Liver (tissue), 9 donors: ENCODE results near the gene PDE4D. TPM values are rescaled to one million over a fixed set of nuclear protein-coding genes. Genes with fewer than 3 reads are reported as not detected.
A peak's percentile ranks its signal among the peaks of the same experiment; 100 is the strongest.

ENCODE experiments used
- DNase-seq: peaks from one replicate; pipeline ENCODE4 v3.0.0-alpha.2; 2017; ENCODE audit warnings: low spot score
- H3K27ac ChIP-seq, 2 donors: one replicate each; pipeline ENCODE4 v1.7.0; 2013; ENCODE audit warnings: inconsistent platforms in 2 of 2, low read length in 2 of 2, control low read depth in 1 of 2, low read depth in 1 of 2, mild to moderate bottlenecking in 1 of 2
- H3K27me3 ChIP-seq, 4 donors: one replicate each; pipeline versions ENCODE4 v1.6.1 to v1.7.0; 2013; ENCODE audit warnings: low read length in 3 of 4, inconsistent platforms in 1 of 4, mild to moderate bottlenecking in 1 of 4, moderate library complexity in 1 of 4; ENCODE audit not compliant: control insufficient read depth in 4 of 4, insufficient read depth in 4 of 4
- H3K36me3 ChIP-seq, 4 donors: one replicate each; pipeline versions ENCODE4 v1.6.1 to v1.7.0; 2013; ENCODE audit warnings: low read length in 3 of 4, mild to moderate bottlenecking in 3 of 4, low read depth in 1 of 4, moderate library complexity in 1 of 4; ENCODE audit not compliant: control insufficient read depth in 4 of 4, insufficient read depth in 3 of 4
- H3K4me1 ChIP-seq, 4 donors: one replicate each; pipeline versions ENCODE4 v1.6.1 to v1.7.0; 2013; ENCODE audit warnings: low read length in 3 of 4, mild to moderate bottlenecking in 3 of 4, moderate library complexity in 1 of 4; ENCODE audit not compliant: control insufficient read depth in 4 of 4, insufficient read depth in 4 of 4
- H3K4me3 ChIP-seq, 3 donors: one replicate each; pipeline versions ENCODE4 v1.6.1 to v1.7.0; 2013; ENCODE audit warnings: low read length in 3 of 3, control low read depth in 1 of 3, low read depth in 1 of 3, mild to moderate bottlenecking in 1 of 3
- H3K9ac ChIP-seq, 2 donors: one replicate each; pipeline ENCODE4 v1.7.0; 2013; ENCODE audit warnings: low read length in 2 of 2, mild to moderate bottlenecking in 2 of 2, moderate library complexity in 2 of 2, control low read depth in 1 of 2, low read depth in 1 of 2
- H3K9me3 ChIP-seq, 4 donors: one replicate each; pipeline versions ENCODE4 v1.6.1 to v1.7.0; 2013; ENCODE audit warnings: low read length in 3 of 4; ENCODE audit not compliant: control insufficient read depth in 4 of 4
- EGR1 ChIP-seq, 2 donors: IDR thresholded peaks; 2 replicates each; pipeline ENCODE4 v1.6.1; 2016 to 2018; ENCODE audit warnings: antibody characterized with exemption in 2 of 2, low read depth in 2 of 2
- FOXA1 ChIP-seq: IDR thresholded peaks from 2 replicates; pipeline ENCODE4 v1.6.1; 2016; ENCODE audit warnings: antibody characterized with exemption
- FOXA2 ChIP-seq: IDR thresholded peaks from 2 replicates; pipeline ENCODE4 v1.6.1; 2016; ENCODE audit warnings: antibody characterized with exemption
- HNF4A ChIP-seq, 2 donors: conservative IDR thresholded peaks; 2 replicates each; pipeline ENCODE4 v1.6.1; 2016; ENCODE audit warnings: antibody characterized with exemption in 2 of 2, mild to moderate bottlenecking in 2 of 2
- HNF4G ChIP-seq: IDR thresholded peaks from 2 replicates; pipeline ENCODE4 v1.6.1; 2016; ENCODE audit warnings: antibody characterized with exemption
- JUND ChIP-seq, 2 donors: IDR thresholded peaks; 2 replicates each; pipeline ENCODE4 v1.6.1; 2016; ENCODE audit warnings: antibody characterized with exemption in 2 of 2
- NR2F2 ChIP-seq: IDR thresholded peaks from 2 replicates; pipeline ENCODE4 v1.6.1; 2016; ENCODE audit warnings: antibody characterized with exemption
- RXRA ChIP-seq, 2 donors: IDR thresholded peaks; 2 replicates each; pipeline ENCODE4 v1.6.1; 2017 to 2018; ENCODE audit warnings: antibody characterized with exemption in 2 of 2, mild to moderate bottlenecking in 1 of 2
- SP1 ChIP-seq: IDR thresholded peaks from 2 replicates; pipeline ENCODE4 v1.6.1; 2018; ENCODE audit warnings: antibody characterized with exemption, mild to moderate bottlenecking
- TAF1 ChIP-seq: conservative IDR thresholded peaks from 2 replicates; pipeline ENCODE4 v1.6.1; 2016; ENCODE audit warnings: antibody characterized with exemption, mild to moderate bottlenecking
- WGBS: extraction: QIAGEN DNeasy Blood & Tissue Kit; methylation state at CpG from one replicate; pipeline ENCODE4 v1.1.7; 2013; 5-methylcytosine and 5-hydroxymethylcytosine counted together
- polyA plus RNA-seq, 2 donors: library from polyadenylated mRNA; stranded (reverse) in 1 of 2; unstranded in 1 of 2; fragments of 200-250 nt in 1 of 2; fragments of >200 nt in 1 of 2; fragmentation: Nextera tagmentation in 1 of 2; extraction: Ambion mirVana in 1 of 2; gene quantifications; one replicate each; pipeline versions ENCODE4 v1.2.1 to v1.2.3, GENCODE V29; 2013 to 2015
- total RNA-seq, 2 donors: library from RNA; depleted of rRNA; stranded (reverse); fragments of >200 nt; gene quantifications; one replicate each; pipeline ENCODE4 v1.2.3, GENCODE V29; 2014
- TF ChIP-seq, protein P1 (sequence below): fragments of 150-350 bp; IDR thresholded peaks from 2 replicates; pipeline ENCODE4 v1.5.1; 2017; ENCODE audit warnings: improper control_type of control experiment, low read depth, low read length; ENCODE audit not compliant: missing input control
- TF ChIP-seq, protein P2 (sequence below): IDR thresholded peaks from 2 replicates; pipeline ENCODE4 v1.6.1; 2016; ENCODE audit warnings: antibody characterized with exemption
- TF ChIP-seq, protein P3 (sequence below): IDR thresholded peaks from 2 replicates; pipeline ENCODE4 v1.6.1; 2016; ENCODE audit warnings: antibody characterized with exemption, mild to moderate bottlenecking
- TF ChIP-seq, protein P4 (sequence below): IDR thresholded peaks from 2 replicates; pipeline ENCODE4 v1.6.1; 2016; ENCODE audit warnings: antibody characterized with exemption
- TF ChIP-seq, protein P5 (sequence below): IDR thresholded peaks from 2 replicates; pipeline ENCODE4 v1.6.1; 2016; ENCODE audit warnings: antibody characterized with exemption
- donor health status: healthy.
- donor health status: healthy.
- donor health status: healthy.
- donor health status: healthy.
- donor health status: healthy.

Gene PDE4D
- total and polyA plus RNA-seq, 4 donors, result 0.67 to 11.9 (median 6.5) TPM

DNA sequence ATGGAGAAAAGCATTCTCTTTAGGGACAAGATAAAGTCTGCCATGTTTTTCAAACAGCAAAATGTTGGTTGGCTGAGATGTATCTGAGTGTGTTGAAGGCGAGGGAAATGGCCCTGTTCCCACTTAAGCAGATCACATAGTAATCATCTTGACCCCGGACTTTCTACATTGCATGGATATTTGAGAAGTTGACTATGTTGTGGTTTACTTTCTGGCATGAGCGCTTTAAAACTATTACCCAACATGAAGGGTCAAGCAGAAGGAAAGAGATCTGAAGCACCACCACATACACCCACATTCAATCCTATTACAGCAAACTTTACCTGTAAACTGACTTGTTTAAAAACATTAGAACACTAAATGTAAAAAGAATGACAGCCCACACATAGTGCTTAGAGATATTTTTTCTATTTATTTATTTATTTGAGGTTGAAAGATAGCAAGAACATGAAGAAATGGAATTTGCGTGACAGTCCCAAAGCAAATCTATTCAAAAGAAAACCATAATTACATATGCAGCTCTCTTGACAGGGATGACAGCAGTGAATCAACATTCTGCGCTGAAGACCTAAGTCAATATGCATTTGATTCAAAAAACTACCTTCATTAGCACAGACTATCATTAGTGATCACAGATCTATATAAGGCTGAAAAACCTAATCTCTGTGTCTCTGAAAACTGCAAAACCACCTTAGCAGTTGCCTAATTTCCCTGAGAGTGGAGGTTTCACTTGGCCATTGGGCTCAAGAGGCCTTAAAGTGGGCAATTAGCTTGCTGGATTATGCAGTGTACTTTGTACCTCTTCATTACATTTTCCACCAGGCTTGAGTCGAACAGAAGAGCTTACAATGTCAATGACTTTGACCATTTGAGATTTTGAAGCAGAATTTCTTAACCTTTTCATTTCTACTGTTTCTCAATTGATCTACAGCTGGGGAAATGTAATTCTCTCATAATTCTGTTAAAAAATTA is 195.0 kb downstream of the PDE4D start:
- Histone ChIP-seq H3K27ac (no peak overlapping the region), H3K36me3 (no peaks in the 10 kb centered on the region), H3K27me3 (no peaks in the 10 kb centered on the region), H3K9ac (no peak overlapping the region), H3K9me3 (no peaks in the 10 kb centered on the region), H3K4me1 (no peaks in the 10 kb centered on the region), H3K4me3 (no peak overlapping the region)
- no peak for DNase-seq
- 90% methylated on average over 6 of the region's 6 CpGs for WGBS
- TF ChIP-seq, protein P1, sequence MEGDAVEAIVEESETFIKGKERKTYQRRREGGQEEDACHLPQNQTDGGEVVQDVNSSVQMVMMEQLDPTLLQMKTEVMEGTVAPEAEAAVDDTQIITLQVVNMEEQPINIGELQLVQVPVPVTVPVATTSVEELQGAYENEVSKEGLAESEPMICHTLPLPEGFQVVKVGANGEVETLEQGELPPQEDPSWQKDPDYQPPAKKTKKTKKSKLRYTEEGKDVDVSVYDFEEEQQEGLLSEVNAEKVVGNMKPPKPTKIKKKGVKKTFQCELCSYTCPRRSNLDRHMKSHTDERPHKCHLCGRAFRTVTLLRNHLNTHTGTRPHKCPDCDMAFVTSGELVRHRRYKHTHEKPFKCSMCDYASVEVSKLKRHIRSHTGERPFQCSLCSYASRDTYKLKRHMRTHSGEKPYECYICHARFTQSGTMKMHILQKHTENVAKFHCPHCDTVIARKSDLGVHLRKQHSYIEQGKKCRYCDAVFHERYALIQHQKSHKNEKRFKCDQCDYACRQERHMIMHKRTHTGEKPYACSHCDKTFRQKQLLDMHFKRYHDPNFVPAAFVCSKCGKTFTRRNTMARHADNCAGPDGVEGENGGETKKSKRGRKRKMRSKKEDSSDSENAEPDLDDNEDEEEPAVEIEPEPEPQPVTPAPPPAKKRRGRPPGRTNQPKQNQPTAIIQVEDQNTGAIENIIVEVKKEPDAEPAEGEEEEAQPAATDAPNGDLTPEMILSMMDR, result no peak
- TF ChIP-seq EGR1 (IDR thresholded peaks at IDR 0.05; ENCODE audit: low read depth in 2 of 2) (no peak), JUND (IDR thresholded peaks at IDR 0.05) (no peak), FOXA1 (no peak), FOXA2 (no peak)

DNA sequence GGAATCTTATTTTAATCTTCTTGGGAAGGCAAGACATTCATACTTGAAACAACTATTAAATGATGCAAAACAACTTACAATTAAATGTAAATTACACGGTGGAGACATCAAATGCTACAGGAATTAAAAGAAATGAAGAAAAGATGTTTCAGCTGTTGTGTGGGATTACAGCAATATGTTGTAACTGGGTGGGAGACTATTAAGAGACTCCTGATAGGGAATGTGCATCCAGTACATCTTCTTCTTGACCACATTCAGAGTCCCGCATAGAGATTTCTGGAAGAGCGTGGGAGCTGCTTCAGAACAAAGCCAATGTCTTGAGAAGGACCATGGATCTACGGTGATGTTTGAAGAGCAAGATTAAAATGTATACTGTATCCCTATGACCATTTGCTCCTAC is 199.1 kb downstream of the PDE4D start:
- Histone ChIP-seq H3K27me3 (no peaks in the 10 kb centered on the region), H3K9ac (no peak overlapping the region), H3K27ac (peak overlapping the region in 1 of 2 donors; percentile 14), H3K9me3 (no peaks in the 10 kb centered on the region), H3K4me1 (no peaks in the 10 kb centered on the region), H3K4me3 (no peak overlapping the region), H3K36me3 (no peaks in the 10 kb centered on the region)
- WGBS, result 96% methylated on average over 4 of the region's 4 CpGs
- no peak for DNase-seq
- TF ChIP-seq, protein P2, sequence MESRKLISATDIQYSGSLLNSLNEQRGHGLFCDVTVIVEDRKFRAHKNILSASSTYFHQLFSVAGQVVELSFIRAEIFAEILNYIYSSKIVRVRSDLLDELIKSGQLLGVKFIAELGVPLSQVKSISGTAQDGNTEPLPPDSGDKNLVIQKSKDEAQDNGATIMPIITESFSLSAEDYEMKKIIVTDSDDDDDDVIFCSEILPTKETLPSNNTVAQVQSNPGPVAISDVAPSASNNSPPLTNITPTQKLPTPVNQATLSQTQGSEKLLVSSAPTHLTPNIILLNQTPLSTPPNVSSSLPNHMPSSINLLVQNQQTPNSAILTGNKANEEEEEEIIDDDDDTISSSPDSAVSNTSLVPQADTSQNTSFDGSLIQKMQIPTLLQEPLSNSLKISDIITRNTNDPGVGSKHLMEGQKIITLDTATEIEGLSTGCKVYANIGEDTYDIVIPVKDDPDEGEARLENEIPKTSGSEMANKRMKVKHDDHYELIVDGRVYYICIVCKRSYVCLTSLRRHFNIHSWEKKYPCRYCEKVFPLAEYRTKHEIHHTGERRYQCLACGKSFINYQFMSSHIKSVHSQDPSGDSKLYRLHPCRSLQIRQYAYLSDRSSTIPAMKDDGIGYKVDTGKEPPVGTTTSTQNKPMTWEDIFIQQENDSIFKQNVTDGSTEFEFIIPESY, result no peak
- TF ChIP-seq EGR1 (IDR thresholded peaks at IDR 0.05; ENCODE audit: low read depth in 2 of 2) (no peak), TAF1 (no peak), SP1 (no peak), RXRA (IDR thresholded peaks at IDR 0.05) (no peak), FOXA2 (no peak), HNF4G (no peak), JUND (IDR thresholded peaks at IDR 0.05) (no peak), NR2F2 (no peak), HNF4A (conservative IDR thresholded peaks at IDR 0.05) (no peak)
- TF ChIP-seq, protein P3, sequence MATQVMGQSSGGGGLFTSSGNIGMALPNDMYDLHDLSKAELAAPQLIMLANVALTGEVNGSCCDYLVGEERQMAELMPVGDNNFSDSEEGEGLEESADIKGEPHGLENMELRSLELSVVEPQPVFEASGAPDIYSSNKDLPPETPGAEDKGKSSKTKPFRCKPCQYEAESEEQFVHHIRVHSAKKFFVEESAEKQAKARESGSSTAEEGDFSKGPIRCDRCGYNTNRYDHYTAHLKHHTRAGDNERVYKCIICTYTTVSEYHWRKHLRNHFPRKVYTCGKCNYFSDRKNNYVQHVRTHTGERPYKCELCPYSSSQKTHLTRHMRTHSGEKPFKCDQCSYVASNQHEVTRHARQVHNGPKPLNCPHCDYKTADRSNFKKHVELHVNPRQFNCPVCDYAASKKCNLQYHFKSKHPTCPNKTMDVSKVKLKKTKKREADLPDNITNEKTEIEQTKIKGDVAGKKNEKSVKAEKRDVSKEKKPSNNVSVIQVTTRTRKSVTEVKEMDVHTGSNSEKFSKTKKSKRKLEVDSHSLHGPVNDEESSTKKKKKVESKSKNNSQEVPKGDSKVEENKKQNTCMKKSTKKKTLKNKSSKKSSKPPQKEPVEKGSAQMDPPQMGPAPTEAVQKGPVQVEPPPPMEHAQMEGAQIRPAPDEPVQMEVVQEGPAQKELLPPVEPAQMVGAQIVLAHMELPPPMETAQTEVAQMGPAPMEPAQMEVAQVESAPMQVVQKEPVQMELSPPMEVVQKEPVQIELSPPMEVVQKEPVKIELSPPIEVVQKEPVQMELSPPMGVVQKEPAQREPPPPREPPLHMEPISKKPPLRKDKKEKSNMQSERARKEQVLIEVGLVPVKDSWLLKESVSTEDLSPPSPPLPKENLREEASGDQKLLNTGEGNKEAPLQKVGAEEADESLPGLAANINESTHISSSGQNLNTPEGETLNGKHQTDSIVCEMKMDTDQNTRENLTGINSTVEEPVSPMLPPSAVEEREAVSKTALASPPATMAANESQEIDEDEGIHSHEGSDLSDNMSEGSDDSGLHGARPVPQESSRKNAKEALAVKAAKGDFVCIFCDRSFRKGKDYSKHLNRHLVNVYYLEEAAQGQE, result no peak
- TF ChIP-seq, protein P1, result no peak
- TF ChIP-seq, protein P4, sequence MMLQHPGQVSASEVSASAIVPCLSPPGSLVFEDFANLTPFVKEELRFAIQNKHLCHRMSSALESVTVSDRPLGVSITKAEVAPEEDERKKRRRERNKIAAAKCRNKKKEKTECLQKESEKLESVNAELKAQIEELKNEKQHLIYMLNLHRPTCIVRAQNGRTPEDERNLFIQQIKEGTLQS, result no peak
- TF ChIP-seq, protein P5, sequence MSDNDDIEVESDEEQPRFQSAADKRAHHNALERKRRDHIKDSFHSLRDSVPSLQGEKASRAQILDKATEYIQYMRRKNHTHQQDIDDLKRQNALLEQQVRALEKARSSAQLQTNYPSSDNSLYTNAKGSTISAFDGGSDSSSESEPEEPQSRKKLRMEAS, result no peak
